Mesendoderm (in vitro differentiated cells): ENCODE results near the gene CD44.

Source experiments
- DNase-seq: peaks from one replicate; pipeline ENCODE4 v3.0.0; 2013
- H2AK5ac ChIP-seq: 2 replicates; pipeline ENCODE4 v1.6.1; 2013; ENCODE audit warnings: low read length, inconsistent platforms
- H2BK120ac ChIP-seq: 2 replicates; pipeline ENCODE4 v1.6.1; 2013; ENCODE audit warnings: low read depth, mild to moderate bottlenecking, low read length, moderate library complexity, mixed read lengths
- H2BK15ac ChIP-seq: replicated peaks from 2 replicates; pipeline ENCODE4 v1.6.1; 2013; ENCODE audit warnings: low read depth, mild to moderate bottlenecking, moderate library complexity
- H2BK5ac ChIP-seq: 2 replicates; pipeline ENCODE4 v1.6.1; 2013; ENCODE audit warnings: low read length, inconsistent platforms
- H3K18ac ChIP-seq: 2 replicates; pipeline ENCODE4 v1.6.1; 2013; ENCODE audit warnings: mild to moderate bottlenecking, low read length, mixed read lengths
- H3K23ac ChIP-seq: one replicate; pipeline ENCODE4 v1.6.1; 2013; ENCODE audit warnings: low read length
- H3K27ac ChIP-seq: 2 replicates; pipeline ENCODE4 v1.5.1; 2013; ENCODE audit warnings: low read depth, mild to moderate bottlenecking, inconsistent platforms, low read length, moderate library complexity
- H3K27me3 ChIP-seq: 2 replicates; pipeline ENCODE4 v1.6.1; 2013; ENCODE audit warnings: low read length, control low read depth, mild to moderate bottlenecking, inconsistent platforms; ENCODE audit not compliant: insufficient read depth, poor library complexity
- H3K36me3 ChIP-seq: 2 replicates; pipeline ENCODE4 v1.6.1; 2013; ENCODE audit warnings: low read length, inconsistent platforms; ENCODE audit not compliant: control insufficient read depth, insufficient read depth
- H3K4ac ChIP-seq: one replicate; pipeline ENCODE4 v1.6.1; 2013; ENCODE audit warnings: low read depth, mild to moderate bottlenecking, low read length, moderate library complexity
- H3K4me1 ChIP-seq: 2 replicates; pipeline ENCODE4 v1.6.1; 2013; ENCODE audit warnings: low read depth, low read length, inconsistent platforms; ENCODE audit not compliant: control insufficient read depth
- H3K4me2 ChIP-seq: 2 replicates; pipeline ENCODE4 v1.6.1; 2013; ENCODE audit warnings: low read length
- H3K4me3 ChIP-seq: 2 replicates; pipeline ENCODE4 v1.5.1; 2013; ENCODE audit warnings: mild to moderate bottlenecking, low read length
- H3K56ac ChIP-seq: one replicate; pipeline ENCODE4 v1.6.1; 2013; ENCODE audit warnings: low read length
- H3K79me1 ChIP-seq: 2 replicates; pipeline ENCODE4 v1.6.1; 2013; ENCODE audit warnings: low read length, inconsistent platforms
- H3K79me2 ChIP-seq: 2 replicates; pipeline ENCODE4 v1.6.1; 2013; ENCODE audit warnings: mild to moderate bottlenecking, low read length; ENCODE audit not compliant: control insufficient read depth, insufficient read depth
- H3K9ac ChIP-seq: 2 replicates; pipeline ENCODE4 v1.6.1; 2013; ENCODE audit warnings: low read length, inconsistent platforms
- H4K5ac ChIP-seq: one replicate; pipeline ENCODE4 v1.6.1; 2013; ENCODE audit warnings: low read length
- H4K8ac ChIP-seq: one replicate; pipeline ENCODE4 v1.6.1; 2013; ENCODE audit warnings: low read depth, mild to moderate bottlenecking, control low read depth, low read length, moderate library complexity
- WGBS: extraction: QIAGEN DNeasy Blood & Tissue Kit; methylation state at CpG from one replicate; pipeline ENCODE4 v1.1.7; 2013; ENCODE audit warnings: low lambda C conversion rate, missing lambda C conversion rate; ENCODE audit not compliant: insufficient coverage; ENCODE audit errors: extremely low coverage; 5-methylcytosine and 5-hydroxymethylcytosine counted together

Gene CD44

GRCh38 chr11:35227576-35228327 is 88.8 kb downstream of the CD44 start:
- Histone ChIP-seq H3K27ac (no peak overlapping the region), H3K4ac (no peak overlapping the region), H3K18ac (no peak overlapping the region), H3K23ac (no peak overlapping the region), H3K79me1 (no peaks in the 10 kb centered on the region), H3K4me3 (no peak overlapping the region), H2BK15ac (no peak overlapping the region), H3K9ac (no peak overlapping the region), H3K4me1 (no peaks in the 10 kb centered on the region), H2BK5ac (no peak overlapping the region), H2AK5ac (no peak overlapping the region), H2BK120ac (no peak overlapping the region), H4K5ac (no peak overlapping the region), H3K36me3 (no peaks in the 10 kb centered on the region), H3K56ac (no peak overlapping the region), H3K79me2 (no peaks in the 10 kb centered on the region), H4K8ac (no peak overlapping the region), H3K27me3 (no peaks in the 10 kb centered on the region), H3K4me2 (no peak overlapping the region)
- no CpG with 5 or more reads among the region's 5 CpGs for WGBS
- DNase-seq = no peak

DNA sequence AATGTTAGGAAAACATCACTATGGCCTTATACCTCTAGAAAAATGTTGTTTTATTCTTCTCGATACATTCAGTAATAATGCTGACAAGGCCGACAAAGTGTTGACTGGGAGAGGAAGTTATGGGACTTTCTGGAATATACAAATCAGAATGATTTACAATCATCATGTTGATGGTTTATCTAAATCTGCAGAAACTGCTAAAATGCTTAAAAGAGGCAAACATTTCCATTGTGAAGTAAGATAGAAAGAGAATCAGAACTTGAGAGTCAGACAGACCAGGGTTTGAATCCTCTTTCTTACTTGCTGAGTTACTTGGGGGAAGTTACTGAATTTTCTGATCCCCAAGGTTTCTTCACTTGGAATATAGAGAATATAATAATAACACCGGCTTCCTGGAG is 89.4 kb downstream of the CD44 start:
- H3K36me3 ChIP-seq = no peaks in the 10 kb centered on the region
- no peak overlapping the region for H3K4me3 ChIP-seq
- H3K23ac ChIP-seq = no peak overlapping the region
- H3K27me3 ChIP-seq = no peaks in the 10 kb centered on the region
- H3K27ac ChIP-seq = no peak overlapping the region
- no peaks in the 10 kb centered on the region for H3K4me1 ChIP-seq
- H2BK5ac ChIP-seq = no peak overlapping the region
- H4K5ac ChIP-seq = no peak overlapping the region
- no peak overlapping the region for H2AK5ac ChIP-seq
- H3K56ac ChIP-seq = no peak overlapping the region
- no peak overlapping the region for H4K8ac ChIP-seq
- H3K4ac ChIP-seq = no peak overlapping the region
- no peaks in the 10 kb centered on the region for H3K79me1 ChIP-seq
- no CpG with 5 or more reads among the region's 3 CpGs for WGBS
- no peak for DNase-seq
- no peak overlapping the region for H2BK120ac ChIP-seq
- no peaks in the 10 kb centered on the region for H3K79me2 ChIP-seq
- H3K9ac ChIP-seq = no peak overlapping the region
- H2BK15ac ChIP-seq = no peak overlapping the region
- no peak overlapping the region for H3K4me2 ChIP-seq
- no peak overlapping the region for H3K18ac ChIP-seq

- Histone ChIP-seq H2BK120ac (no peak overlapping the region), H4K5ac (no peak overlapping the region), H2BK15ac (no peak overlapping the region), H4K8ac (no peak overlapping the region), H3K79me2 (no peaks in the 10 kb centered on the region), H3K36me3 (no peaks in the 10 kb centered on the region), H3K56ac (no peak overlapping the region), H2BK5ac (no peak overlapping the region), H3K9ac (no peak overlapping the region), H3K79me1 (no peaks in the 10 kb centered on the region), H3K23ac (no peak overlapping the region), H2AK5ac (no peak overlapping the region), H3K27me3 (no peaks in the 10 kb centered on the region), H3K4me2 (no peak overlapping the region), H3K4me3 (no peak overlapping the region), H3K4me1 (no peaks in the 10 kb centered on the region), H3K4ac (no peak overlapping the region), H3K27ac (no peak overlapping the region), H3K18ac (no peak overlapping the region)
- DNase-seq = no peak
- no CpG with 5 or more reads among the region's 1 CpG for WGBS
These were observed 91.4 kb downstream of the CD44 start for GRCh38 chr11:35230388-35230787.

DNA sequence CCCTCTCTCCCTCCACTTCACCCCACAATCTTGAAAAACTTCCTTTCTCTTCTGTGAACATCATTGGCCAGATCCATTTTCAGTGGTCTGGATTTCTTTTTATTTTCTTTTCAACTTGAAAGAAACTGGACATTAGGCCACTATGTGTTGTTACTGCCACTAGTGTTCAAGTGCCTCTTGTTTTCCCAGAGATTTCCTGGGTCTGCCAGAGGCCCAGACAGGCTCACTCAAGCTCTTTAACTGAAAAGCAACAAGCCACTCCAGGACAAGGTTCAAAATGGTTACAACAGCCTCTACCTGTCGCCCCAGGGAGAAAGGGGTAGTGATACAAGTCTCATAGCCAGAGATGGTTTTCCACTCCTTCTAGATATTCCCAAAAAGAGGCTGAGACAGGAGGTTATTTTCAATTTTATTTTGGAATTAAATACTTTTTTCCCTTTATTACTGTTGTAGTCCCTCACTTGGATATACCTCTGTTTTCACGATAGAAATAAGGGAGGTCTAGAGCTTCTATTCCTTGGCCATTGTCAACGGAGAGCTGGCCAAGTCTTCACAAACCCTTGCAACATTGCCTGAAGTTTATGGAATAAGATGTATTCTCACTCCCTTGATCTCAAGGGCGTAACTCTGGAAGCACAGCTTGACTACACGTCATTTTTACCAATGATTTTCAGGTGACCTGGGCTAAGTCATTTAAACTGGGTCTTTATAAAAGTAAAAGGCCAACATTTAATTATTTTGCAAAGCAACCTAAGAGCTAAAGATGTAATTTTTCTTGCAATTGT is 92.3 kb downstream of the CD44 start:
- Histone ChIP-seq H2BK15ac (no peak overlapping the region), H3K23ac (no peak overlapping the region), H3K36me3 (no peaks in the 10 kb centered on the region), H3K79me1 (no peaks in the 10 kb centered on the region), H3K9ac (no peak overlapping the region), H4K5ac (no peak overlapping the region), H2BK5ac (no peak overlapping the region), H2AK5ac (no peak overlapping the region), H3K4ac (no peak overlapping the region), H3K27ac (no peak overlapping the region), H2BK120ac (no peak overlapping the region), H3K4me2 (no peak overlapping the region), H3K4me1 (no peaks in the 10 kb centered on the region), H3K4me3 (no peak overlapping the region), H3K27me3 (no peaks in the 10 kb centered on the region), H3K79me2 (no peaks in the 10 kb centered on the region), H4K8ac (no peak overlapping the region), H3K56ac (no peak overlapping the region), H3K18ac (no peak overlapping the region)
- no CpG with 5 or more reads among the region's 5 CpGs for WGBS
- no peak for DNase-seq

- no peaks in the 10 kb centered on the region for H3K79me2 ChIP-seq
- H3K4ac ChIP-seq = no peak overlapping the region
- H3K36me3 ChIP-seq = no peaks in the 10 kb centered on the region
- H3K27ac ChIP-seq = no peak overlapping the region
- no CpG with 5 or more reads among the region's 4 CpGs for WGBS
- H3K23ac ChIP-seq = no peak overlapping the region
- H4K5ac ChIP-seq = no peak overlapping the region
- no peaks in the 10 kb centered on the region for H3K27me3 ChIP-seq
- peak overlapping the region; percentile 14 for H3K18ac ChIP-seq
- no peak overlapping the region for H3K4me2 ChIP-seq
- H3K56ac ChIP-seq = no peak overlapping the region
- no peak overlapping the region for H2AK5ac ChIP-seq
- H3K9ac ChIP-seq = no peak overlapping the region
- H2BK120ac ChIP-seq = no peak overlapping the region
- H3K79me1 ChIP-seq = no peaks in the 10 kb centered on the region
- H2BK5ac ChIP-seq = no peak overlapping the region
- H2BK15ac ChIP-seq = no peak overlapping the region
- H4K8ac ChIP-seq = no peak overlapping the region
- H3K4me3 ChIP-seq = no peak overlapping the region
- DNase-seq = no peak
- H3K4me1 ChIP-seq = no peaks in the 10 kb centered on the region
These were observed 93.9 kb downstream of the CD44 start for GRCh38 chr11:35232891-35233330.
